Skeletal muscle cell (primary cell): Measurements from ENCODE around the gene RNF128.
"Not testable (repeated sequence)": the region's sequence is repeated elsewhere in the genome, so short reads cannot be mapped to it uniquely, and the experiment has no call there.

ENCODE experiments used
- DNase-seq: peaks from one replicate; pipeline ENCODE4 v3.0.0-alpha.2; 2010; ENCODE audit warnings: low read depth
- H3K4me3 ChIP-seq: 2 replicates; pipeline ENCODE4 v1.5.1; 2011; ENCODE audit warnings: low read depth, mild to moderate bottlenecking, control low read depth, low read length, moderate library complexity

Gene RNF128

GRCh38 chrX:106742193-106742592, 15.7 kb downstream of the RNF128 start:
- no peak for DNase-seq
- no peak overlapping the region for H3K4me3 ChIP-seq

GRCh38 chrX:106742805-106743204, 16.3 kb downstream of the RNF128 start:
- DNase-seq: no peak

GRCh38 chrX:106748377-106748776, 21.9 kb downstream of the RNF128 start:
- no peak overlapping the region for H3K4me3 ChIP-seq
- DNase-seq: no peak

More at GRCh38 chrX:106742805-106743204, 16.3 kb downstream of the RNF128 start:
- H3K4me3 ChIP-seq: no peak overlapping the region

- no peak for DNase-seq
- H3K4me3 ChIP-seq: no peak overlapping the region
Observed at GRCh38 chrX:106751407-106751806, 24.9 kb downstream of the RNF128 start.

- H3K4me3 ChIP-seq: no peak overlapping the region
- DNase-seq: no peak
Observed at GRCh38 chrX:106752101-106752678, 25.7 kb downstream of the RNF128 start.

- DNase-seq, H3K4me3 ChIP-seq: not testable (repeated sequence)
Observed at GRCh38 chrX:106769288-106769687, 42.8 kb downstream of the RNF128 start.

- no peak overlapping the region for H3K4me3 ChIP-seq
- no peak for DNase-seq
Observed at GRCh38 chrX:106774981-106775380, 48.5 kb downstream of the RNF128 start.

- H3K4me3 ChIP-seq: no peak overlapping the region
- no peak for DNase-seq
Observed at GRCh38 chrX:106780264-106780663, 53.8 kb downstream of the RNF128 start.

- DNase-seq: no peak
- no peak overlapping the region for H3K4me3 ChIP-seq
Observed at GRCh38 chrX:106780664-106781377, 54.3 kb downstream of the RNF128 start.

GRCh38 chrX:106783716-106784115, 57.2 kb downstream of the RNF128 start:
- DNase-seq: no peak
- no peak overlapping the region for H3K4me3 ChIP-seq

GRCh38 chrX:106791495-106791894, 65.0 kb downstream of the RNF128 start:
- H3K4me3 ChIP-seq: no peak overlapping the region
- no peak for DNase-seq

GRCh38 chrX:106802063-106802387, 75.5 kb downstream of the RNF128 start:
- DNase-seq: no peak
- peak overlapping the region; percentile 88 for H3K4me3 ChIP-seq

- peak within 1 kb of the TSS; percentile 88 for H3K4me3 ChIP-seq
- DNase-seq: peak; percentile 81
Observed at GRCh38 chrX:106802388-106803275, 76.1 kb downstream of the RNF128 start, which contains the start of gene TBC1D8B. TBC1D8B (plus strand) TSS chrX:106802673; CDS start chrX:106802854, 181 bp downstream.

- DNase-seq: no peak
- no peak overlapping the region for H3K4me3 ChIP-seq
Observed at GRCh38 chrX:106811131-106811910, 84.8 kb downstream of the RNF128 start.

GRCh38 chrX:106812930-106813329, 86.4 kb downstream of the RNF128 start:
- H3K4me3 ChIP-seq, DNase-seq: not testable (repeated sequence)

- not testable (repeated sequence) for DNase-seq, H3K4me3 ChIP-seq
Observed at GRCh38 chrX:106814093-106814492, 87.6 kb downstream of the RNF128 start.
